GM19452 (cell line): ENCODE data around the gene STIMATE.

Experiments used
- ATAC-seq: cut with Tn5 transposase; IDR thresholded peaks from one replicate; pipeline ENCODE4 v1.9.1; 2021; ENCODE audit not compliant: unreplicated experiment

Gene STIMATE

DNA sequence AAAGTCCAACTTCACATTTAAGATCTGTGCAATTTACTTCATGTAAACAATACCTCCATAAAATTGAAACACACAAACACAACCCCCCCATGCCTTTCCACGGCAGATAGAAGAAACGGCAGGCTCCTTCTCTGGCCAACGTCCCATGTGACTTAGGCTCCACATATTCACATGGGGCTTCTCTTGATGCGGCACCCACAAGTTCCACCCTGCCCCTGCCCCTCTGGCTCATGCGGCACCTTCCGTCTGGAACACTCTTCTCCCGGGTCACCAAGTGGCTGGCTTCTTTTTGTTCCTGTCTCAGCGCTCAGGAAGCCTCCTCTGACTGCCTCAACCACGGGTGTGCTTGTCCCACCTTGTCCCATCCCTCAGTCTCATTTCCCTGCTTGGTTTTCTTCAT, 25.6 kb downstream of the STIMATE start:
- ATAC-seq: no peak

DNA sequence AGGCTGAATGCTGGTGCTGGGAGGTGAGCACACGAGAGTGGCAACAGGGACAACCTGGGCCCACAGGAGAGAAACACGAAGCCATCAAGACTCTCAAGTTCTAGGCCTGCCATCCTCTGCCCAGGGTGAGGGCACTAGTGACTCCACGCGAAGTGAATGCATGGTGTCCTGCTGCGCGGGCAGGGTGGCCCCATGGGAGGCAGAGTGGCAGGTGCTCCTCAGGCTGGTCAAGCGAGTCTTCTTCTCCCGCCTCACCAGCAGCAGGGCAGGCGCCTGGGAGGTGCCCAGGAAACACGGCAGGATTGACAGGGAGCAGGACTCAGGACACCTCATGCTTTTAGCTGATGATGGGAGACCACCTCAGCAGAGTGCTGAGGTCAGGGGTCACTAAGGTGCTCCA, 26.9 kb downstream of the STIMATE start:
- ATAC-seq: no peak

DNA sequence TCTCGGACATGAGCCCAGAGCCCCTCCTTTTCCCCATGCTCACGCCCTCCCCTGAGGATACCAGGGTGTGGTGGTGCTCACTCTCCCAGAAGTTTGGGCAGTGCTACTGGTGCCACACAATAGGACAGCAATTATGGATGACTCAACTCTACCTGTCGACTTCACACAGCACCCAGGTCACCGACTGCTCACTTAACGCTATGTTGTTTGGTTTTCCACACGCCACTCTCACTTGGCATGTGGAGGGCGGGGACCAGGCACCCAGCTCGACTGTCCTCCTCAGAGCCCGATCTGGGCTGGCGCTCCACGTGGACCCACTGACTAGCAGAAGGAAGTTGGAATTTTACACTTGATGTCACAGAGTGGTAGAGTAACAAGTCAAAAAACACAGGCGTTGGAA, 30.9 kb downstream of the STIMATE start:
- ATAC-seq: no peak

DNA sequence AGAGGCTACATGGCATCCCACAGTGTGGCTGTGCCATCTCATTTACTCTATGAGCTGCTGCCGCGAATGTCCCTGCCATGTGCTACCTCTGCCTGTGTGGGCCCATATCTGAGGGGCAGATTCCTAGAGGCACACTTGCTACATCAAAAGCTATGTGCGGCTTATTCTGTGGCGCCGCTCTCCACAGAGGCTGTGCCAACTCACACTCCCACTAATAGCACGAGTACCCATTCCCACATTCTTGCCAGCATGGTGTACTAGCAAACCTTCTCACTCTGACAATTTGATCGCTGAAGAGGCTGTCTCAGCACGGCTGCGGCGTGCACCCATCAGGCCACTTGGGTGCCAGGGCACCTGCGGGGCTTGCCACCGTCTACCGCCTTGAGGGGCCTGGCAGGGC, 31.4 kb downstream of the STIMATE start:
- ATAC-seq: no peak

DNA sequence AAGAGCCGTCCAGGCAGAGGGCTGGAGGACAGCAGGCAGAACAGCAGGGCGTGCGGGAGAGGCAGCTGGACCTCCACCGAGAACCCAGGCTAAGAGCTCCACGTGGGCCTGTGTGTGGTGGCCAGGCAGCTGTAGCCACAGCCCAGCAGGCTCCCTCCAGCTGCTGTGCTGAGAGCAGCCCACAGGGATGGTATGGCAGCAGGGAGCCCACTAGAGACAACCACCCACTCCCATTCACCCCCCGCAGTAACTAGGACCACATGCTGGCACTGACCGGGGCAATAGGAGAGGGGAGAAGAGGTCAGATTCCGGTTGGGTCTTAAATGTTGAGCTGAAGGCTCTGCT, 37.0 kb downstream of the STIMATE start:
- ATAC-seq: no peak

DNA sequence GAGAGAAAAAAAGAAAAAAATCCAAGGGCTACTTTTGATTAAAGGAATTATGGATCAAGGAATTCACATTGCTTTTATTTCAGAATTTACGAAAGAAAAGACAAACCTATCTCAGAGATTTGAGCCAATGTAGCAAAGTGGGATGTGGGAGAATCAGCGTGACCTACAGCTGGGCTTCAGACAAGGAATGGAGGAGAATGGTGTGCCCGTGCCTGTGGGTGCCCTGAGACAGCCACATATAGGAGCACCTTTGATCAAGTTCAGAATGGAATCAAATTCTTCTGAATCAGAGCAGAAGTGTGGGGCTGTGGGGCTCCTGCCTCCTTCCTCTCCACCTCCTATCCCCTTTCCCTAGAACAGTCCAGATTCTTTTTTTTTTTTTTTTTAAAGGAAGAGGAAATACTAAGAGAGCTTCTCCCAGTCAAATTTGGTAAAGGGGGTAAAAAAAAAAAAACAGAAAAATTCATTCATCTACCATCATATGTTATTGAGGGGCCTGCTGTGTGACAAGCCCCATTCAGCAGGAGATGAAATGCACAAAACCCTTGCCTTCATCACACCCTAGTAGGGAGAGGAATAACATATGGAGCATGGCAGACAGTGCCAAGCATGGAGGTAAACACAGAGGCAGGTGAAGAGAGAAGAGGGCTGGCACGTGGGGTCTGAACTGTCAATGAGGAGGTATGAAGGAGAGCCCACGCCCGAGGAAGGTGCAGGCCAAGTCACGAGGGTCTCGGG, 37.5 kb downstream of the STIMATE start:
- no peak for ATAC-seq

DNA sequence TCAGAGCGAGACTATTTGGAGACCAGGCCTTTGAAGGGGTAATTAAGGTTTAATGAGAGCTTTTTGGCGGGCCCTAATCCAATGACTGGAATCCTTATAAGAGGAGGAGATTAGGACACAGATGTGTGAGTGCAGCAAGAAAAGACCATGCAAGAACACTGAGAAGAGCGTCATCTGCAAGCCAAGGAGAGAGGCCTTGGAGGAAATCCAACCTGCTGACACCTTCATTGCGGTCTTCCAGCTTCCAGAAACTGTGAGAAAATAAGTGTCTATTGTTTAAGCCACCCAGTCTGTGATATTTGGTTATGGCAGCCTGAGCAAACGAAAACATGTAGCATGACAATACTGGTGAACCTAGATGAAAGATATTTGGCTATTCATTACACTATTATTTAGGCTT, 39.5 kb downstream of the STIMATE start:
- ATAC-seq: no peak

DNA sequence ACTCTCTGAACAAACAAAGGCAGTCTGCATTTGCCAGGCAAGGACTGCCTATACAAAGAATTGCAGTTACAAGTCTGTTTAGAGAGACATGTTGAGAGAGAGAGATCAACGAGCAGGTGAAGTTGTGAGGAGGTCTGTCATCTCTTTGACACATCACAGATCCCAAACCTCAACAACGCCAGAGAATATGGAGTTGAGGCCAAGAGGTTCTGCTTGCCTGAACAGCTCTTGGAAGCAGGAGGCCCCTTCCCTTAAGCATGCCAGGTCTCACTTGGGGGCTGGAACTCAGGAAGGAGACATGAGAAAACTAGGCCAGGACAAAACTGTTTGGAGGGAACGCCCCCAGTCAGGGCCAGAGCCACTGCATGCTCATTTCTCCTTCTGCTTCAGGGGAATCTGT, 40.2 kb downstream of the STIMATE start:
- ATAC-seq: no peak

DNA sequence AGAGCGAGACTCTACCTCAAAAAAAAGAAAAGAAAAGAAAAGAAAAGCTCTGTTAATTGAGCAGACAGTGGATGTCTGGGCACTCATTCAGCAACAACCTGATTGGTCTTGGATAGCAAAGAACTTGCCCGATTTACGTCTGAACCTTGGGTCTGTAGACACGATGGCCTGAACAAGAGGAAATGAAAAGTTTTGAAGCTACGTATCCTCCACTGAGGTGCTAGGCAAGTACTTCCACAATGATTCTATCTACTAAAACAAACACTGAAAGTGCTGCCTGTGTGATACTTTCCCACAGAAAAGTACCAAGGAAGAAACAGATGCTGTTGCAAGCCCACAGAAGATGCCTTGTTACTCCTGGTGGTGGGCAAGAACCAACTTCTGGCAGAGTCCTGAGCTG, 40.7 kb downstream of the STIMATE start:
- no peak for ATAC-seq

DNA sequence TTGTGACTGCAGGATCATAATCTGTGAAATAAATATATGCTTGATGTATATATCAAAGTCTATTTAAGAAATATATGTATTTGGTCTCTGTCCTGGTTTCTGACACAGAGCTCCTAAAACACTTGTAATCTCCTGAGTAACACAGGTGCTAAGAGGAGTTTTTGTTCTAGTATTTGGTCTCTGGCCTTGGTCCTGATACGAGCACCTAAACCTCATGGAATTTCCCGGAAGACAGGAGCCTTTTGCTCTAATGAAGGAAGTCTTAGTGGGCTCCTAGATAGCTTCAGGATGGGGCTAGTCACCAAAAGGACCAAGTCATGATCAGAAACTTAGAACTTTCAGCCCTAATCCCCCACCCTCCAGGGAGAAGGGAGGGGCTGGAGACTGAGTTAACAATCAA, 43.3 kb downstream of the STIMATE start:
- ATAC-seq: no peak

DNA sequence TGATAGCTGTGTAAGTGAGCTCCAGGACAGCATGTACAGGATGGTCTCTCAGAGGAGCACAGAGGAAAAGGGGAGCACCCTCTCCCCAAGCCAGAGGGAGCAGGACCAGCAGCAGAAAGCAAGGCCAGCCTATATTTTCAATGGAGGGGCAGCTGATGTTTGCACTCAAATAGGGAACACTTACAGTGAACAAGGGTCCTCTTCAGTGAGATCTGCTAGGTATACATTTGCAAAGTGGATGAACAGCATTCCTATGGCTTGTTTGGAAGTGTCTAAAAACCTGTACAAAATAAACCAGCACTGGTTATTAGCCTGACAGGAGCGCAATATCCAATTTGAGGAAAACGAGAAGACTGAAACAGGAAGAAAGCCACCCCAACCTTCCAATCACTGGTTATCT, 44.9 kb downstream of the STIMATE start:
- no peak for ATAC-seq

DNA sequence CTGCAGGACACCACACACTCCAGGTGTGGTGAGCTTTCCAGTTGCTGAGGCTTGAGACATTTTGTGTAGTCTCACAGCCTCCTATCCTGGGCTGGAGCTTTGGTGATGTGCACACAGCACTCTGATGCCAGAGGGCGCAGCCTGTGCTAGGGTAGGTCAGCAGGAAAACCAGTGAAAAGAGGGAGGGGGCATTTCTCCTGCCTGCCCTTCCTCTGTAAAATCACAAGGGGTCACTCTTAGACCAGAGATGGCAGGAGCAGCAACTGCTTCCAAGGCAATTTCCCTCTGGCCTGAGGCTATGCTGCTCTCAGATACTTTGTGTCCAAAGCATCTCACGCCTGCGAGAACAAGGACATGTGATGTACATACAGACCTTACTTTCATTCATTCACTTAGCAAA, 46.0 kb downstream of the STIMATE start:
- ATAC-seq: no peak

DNA sequence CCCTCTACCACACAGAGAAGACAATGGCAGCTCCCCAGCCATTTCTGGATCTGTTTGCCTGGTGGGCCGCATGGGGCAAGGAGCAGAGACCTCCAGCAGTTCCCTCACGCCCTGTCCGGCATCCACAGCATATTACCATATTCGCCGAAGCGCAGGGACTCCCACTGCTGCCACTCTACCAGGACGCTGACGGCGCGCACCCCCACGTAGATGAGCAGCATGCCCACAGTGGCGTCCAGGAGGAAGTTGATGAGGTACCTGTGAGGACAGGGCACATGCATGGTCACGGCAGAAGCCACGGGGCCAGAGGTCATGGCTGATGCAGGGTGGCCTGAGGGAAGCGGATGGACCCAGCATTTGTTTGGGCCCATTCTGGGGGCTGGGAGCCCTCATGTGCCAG, 47.7 kb downstream of the STIMATE start:
- no peak for ATAC-seq

DNA sequence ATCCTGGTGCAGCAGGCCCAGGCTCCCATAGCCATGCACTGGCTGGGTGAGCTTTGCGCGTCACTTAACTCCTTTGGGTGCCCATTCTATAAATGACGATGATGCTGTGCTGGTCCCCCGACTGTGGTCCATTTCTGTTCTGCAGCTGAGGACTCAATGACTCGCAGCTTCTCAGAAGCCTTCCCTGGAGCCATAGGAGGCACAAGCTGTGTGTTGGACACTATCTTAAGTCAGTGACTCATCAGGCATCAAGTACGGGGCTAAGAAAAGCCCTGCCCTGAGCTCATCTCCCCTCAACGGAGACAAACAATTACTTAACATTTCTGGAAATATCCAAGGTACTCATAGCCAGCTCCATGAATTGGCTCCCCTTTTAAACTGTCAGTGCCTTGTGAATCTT, 48.7 kb downstream of the STIMATE start:
- no peak for ATAC-seq

DNA sequence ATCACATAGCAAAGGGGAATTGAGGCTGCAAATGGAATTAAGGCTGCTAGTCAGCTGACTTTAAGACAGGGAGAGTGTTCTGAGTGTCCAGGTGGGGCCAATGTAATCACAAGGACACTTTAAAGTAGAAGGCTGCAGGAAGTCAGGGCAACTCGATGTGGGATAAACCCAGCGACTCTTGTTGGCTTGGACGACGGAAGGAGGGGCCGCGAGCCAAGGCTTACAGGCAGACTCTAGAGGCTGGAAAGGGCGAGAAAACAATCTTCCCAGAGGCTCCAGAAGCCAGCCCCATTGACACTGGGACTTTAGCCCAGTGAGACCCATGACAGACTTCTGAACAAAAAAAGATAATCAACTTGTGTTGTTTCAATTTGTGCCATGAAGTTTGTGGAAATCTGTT, 49.6 kb downstream of the STIMATE start:
- no peak for ATAC-seq

DNA sequence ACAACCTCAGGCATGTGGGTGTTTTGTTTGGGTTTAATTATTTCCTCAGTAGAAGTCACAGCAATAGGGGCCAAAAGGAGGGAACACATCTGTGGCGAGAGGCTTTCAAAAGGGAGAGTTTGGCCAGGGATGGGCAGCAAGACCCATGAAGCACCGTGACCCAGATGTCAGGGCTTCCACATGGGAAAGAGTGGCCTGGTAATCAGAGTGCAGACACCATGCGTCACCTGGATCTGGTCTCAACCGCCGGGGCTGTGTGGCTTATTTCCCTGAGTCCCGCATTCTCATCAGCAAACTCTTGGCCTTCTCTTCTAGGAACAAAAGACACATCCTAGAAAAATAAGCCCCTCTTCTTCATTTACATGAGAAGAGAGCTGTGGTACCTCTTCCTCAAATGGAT, 50.1 kb downstream of the STIMATE start:
- ATAC-seq: no peak

DNA sequence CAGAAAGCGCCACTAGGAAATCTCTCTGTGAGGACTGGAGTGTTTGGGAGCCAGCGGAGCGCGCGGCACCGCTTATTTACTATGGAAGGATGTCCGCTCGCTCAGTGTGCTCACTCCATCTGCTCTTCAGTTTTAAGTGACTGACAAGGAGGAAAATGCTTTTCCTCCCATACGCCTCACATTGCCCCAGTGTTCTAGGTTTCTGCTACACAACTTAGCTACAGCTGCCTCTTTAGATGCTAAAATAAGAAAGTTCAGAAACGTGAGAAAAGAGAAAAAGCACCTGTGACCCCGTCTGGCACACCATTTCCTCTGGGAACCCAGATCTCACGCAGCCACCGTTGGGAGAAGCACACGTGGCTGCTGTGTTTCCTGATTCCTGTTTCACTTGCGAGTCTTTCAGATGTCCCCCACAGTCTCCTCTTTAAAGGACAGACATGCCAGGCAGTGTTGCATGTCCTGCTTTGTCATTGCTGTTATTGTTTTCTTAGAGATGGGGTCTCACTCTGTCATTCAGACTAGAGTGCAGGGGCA, 50.8 kb downstream of the STIMATE start:
- no peak for ATAC-seq

DNA sequence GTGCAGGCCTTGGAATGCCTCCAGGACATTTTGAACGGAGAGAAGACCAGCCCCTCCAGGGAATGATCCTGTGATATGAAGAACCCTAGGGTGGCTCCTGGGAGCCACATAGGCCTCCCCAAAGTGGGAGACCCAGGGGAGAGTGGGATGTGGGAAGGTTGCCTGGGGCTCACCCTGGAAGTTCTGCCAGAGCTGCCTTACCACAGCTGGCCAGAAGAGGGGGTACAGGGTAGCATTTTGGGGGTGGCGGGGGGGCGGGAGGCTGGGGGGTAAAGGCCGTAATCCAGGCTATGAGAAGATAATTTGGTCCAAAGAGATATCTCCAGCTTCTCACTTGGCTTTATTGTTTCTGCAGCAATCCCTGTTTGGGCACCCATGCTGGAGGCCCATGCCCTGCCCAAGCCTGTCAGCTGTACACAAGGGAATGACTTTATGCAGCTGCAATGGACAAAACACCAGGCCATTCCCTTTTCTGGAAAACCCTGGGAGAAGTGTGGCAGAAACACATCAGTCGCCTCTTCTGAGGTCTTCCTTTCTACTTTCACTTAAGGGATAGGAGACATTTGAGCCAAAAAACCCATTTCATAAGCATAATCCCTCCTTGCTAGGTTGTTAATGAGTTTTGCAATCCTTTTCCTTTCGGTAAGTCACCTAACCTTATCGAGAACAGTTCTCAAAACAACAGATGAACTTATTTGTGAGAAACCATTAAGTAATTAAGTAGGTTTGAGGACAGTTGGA, 51.5 kb downstream of the STIMATE start:
- no peak for ATAC-seq

DNA sequence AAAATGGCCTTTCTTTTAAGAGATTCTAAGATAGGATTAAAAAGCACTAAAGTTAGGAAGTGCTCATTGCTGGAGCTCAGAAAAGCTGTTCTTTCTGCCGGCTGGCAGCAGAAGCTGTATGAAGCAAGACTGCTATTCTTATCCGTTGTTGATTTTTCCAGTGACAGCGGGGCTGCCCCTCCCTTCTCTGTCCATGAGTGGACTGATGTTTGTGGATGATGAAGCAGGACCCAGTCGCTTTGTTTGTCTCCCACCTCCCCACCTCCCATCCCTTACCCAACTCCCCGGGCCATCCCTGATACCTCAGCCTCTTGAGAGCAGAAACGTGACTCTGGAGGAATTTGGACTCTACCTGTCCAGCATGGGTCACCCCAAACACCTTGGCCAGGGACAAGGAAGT, 52.2 kb downstream of the STIMATE start:
- no peak for ATAC-seq

DNA sequence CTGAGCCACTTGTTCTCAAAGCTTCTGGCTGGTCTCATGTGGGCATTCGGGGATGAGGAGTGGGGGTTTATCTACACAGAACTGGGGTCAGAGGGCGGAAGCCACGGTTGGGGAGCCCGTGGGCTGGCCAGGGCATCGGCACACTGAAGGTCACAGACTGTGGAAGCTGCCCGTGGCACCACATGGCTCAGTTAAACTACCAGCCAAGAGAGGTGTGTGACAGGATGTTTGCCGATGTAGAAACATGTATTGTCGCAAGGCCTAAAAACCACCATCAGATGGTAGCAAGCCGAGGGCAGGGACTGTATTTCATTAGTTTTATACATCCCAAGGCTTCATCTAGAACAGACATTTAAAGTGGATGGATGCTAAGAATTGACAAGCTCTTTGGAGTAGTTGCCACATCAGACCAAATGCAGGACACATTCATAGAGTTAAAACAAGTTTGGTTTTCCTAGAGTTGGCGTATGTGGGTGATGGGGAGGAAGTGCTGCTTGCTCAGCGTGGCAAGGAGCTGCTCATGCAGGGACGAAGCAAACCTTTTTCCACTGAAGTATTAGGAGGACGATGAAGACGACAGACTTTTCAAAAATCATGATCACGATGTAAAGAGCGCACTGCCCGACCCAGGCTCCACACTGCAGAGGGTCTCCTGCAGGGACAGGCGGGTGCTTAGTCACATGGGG, 52.9 kb downstream of the STIMATE start:
- ATAC-seq: no peak

DNA sequence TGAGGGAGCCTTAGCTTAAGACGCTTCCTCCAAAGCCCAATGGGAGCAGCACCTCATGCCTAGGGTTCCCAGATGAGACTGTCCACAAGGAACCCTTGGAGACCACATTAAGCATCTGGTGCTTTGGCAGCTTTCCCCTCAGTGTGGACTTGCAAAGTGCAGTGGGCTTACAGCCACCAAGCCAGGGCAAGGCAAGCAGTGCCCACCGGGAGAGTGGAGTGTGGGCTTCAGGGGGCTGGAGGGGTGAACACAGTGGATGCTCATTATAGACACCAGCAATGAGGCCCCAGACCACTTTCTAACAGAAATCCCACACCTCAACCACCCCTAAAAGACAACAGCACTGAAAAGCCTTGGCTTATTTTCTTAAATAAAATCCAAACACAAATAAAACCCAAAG, 53.5 kb downstream of the STIMATE start:
- ATAC-seq: no peak
